Fibroblast of skin of abdomen (primary cell): ENCODE measurements around the gene MAGEA2B. TPM values are rescaled to one million over a fixed set of nuclear protein-coding genes. Genes with fewer than 3 reads are reported as not detected.
"Not testable (repeated sequence)": the region's sequence is repeated elsewhere in the genome, so short reads cannot be mapped to it uniquely, and the experiment has no call there.

Experiments
- DNase-seq: peaks from one replicate; pipeline ENCODE4 v3.0.0-alpha.2; 2013
- polyA plus RNA-seq, 2 experiments: library from polyadenylated mRNA; unstranded; fragments of 120-200 nt; gene quantifications; one replicate each; pipeline ENCODE4 v1.2.1, GENCODE V29; 2013; ENCODE audit not compliant: insufficient read length in 2 of 2

The MAGEA2B gene
- not detected for polyA plus RNA-seq (2013, experiment 1 of 2; ENCODE audit: insufficient read length)
- not detected for polyA plus RNA-seq (2013, experiment 2 of 2; ENCODE audit: insufficient read length)

GRCh38 chrX:152713815-152714787, at the start of gene MAGEA2B:
TSS of gene MAGEA2B (plus strand) at chrX:152714628. CDS start at chrX:152717107, 2,479 bp downstream.
- DNase-seq = not testable (repeated sequence)

GRCh38 chrX:152674135-152674534, 40.3 kb upstream of the MAGEA2B start:
- DNase-seq = no peak

- DNase-seq = not testable (repeated sequence)
Measured at GRCh38 chrX:152674652-152675051, 39.8 kb upstream of the MAGEA2B start.

GRCh38 chrX:152681012-152681411, 33.4 kb upstream of the MAGEA2B start:
- not testable (repeated sequence) for DNase-seq

- not testable (repeated sequence) for DNase-seq
Measured at GRCh38 chrX:152697952-152698931, 16.2 kb upstream of the MAGEA2B start, which contains the start of gene MAGEA3. TSS of gene MAGEA3 (plus strand) at chrX:152698794. CDS start at chrX:152700833, 2,039 bp downstream.

- DNase-seq = not testable (repeated sequence)
Measured at GRCh38 chrX:152700390-152700789, 14.0 kb upstream of the MAGEA2B start.

GRCh38 chrX:152706500-152706899, 7.9 kb upstream of the MAGEA2B start:
- DNase-seq = not testable (repeated sequence)

- not testable (repeated sequence) for DNase-seq
Measured at GRCh38 chrX:152709173-152709572, 5.3 kb upstream of the MAGEA2B start, which contains the start of gene CSAG2. TSS of gene CSAG2 (minus strand) at chrX:152709273. CDS start at chrX:152709112, 161 bp downstream.

- not testable (repeated sequence) for DNase-seq
Measured at GRCh38 chrX:152713195-152713594, 1.2 kb upstream of the MAGEA2B start.

GRCh38 chrX:152725409-152725808, 11.0 kb downstream of the MAGEA2B start:
- no peak for DNase-seq

- DNase-seq = no peak
Measured at GRCh38 chrX:152733261-152733975, 19.0 kb downstream of the MAGEA2B start, which contains the start of the genes CSAG1 and MAGEA12. TSS of gene CSAG1 (minus strand) at chrX:152733721. CDS start at chrX:152732460, 1,261 bp downstream. TSS of gene MAGEA12 (plus strand) at chrX:152733757. CDS start at chrX:152736162, 2,405 bp downstream.

- not testable (repeated sequence) for DNase-seq
Measured at GRCh38 chrX:152734143-152734858, 19.9 kb downstream of the MAGEA2B start.

GRCh38 chrX:152735101-152735500, 20.7 kb downstream of the MAGEA2B start:
- DNase-seq = no peak

GRCh38 chrX:152735860-152736511, 21.6 kb downstream of the MAGEA2B start:
- no peak for DNase-seq

- DNase-seq = not testable (repeated sequence)
Measured at GRCh38 chrX:152736528-152736927, 22.1 kb downstream of the MAGEA2B start.

- DNase-seq = no peak
Measured at GRCh38 chrX:152738560-152738959, 24.1 kb downstream of the MAGEA2B start.

GRCh38 chrX:152753686-152754650, 39.5 kb downstream of the MAGEA2B start, which contains the start of gene MAGEA2:
TSS of gene MAGEA2 (minus strand) at chrX:152753842. CDS start at chrX:152751363, 2,479 bp downstream.
- not testable (repeated sequence) for DNase-seq

- DNase-seq = not testable (repeated sequence)
Measured at GRCh38 chrX:152754871-152755270, 40.4 kb downstream of the MAGEA2B start.

- not testable (repeated sequence) for DNase-seq
Measured at GRCh38 chrX:152758918-152759317, 44.5 kb downstream of the MAGEA2B start, which contains the start of gene CSAG3. TSS of gene CSAG3 (plus strand) at chrX:152759218.
